Measurements from ENCODE around the gene SOHLH1.

SOHLH1 gene

GRCh38 chr9:135716045-135716444 is 16.8 kb upstream of the SOHLH1 start:
- Mint-ChIP-seq H3K4me1 (no peaks in the 10 kb centered on the region), H3K27ac (no peak overlapping the region), H3K9me3 (no peaks in the 10 kb centered on the region), H3K36me3 (no peaks in the 10 kb centered on the region), H3K27me3 (peaks cover 19% of the 10 kb centered on the region), H3K4me3 (no peak overlapping the region)

GRCh38 chr9:135715056-135715595 is 15.8 kb upstream of the SOHLH1 start:
- no peaks in the 10 kb centered on the region for H3K9me3 Mint-ChIP-seq
- no peaks in the 10 kb centered on the region for H3K36me3 Mint-ChIP-seq
- no peak overlapping the region for H3K4me3 Mint-ChIP-seq
- no peaks in the 10 kb centered on the region for H3K4me1 Mint-ChIP-seq
- H3K27ac Mint-ChIP-seq = no peak overlapping the region
- H3K27me3 Mint-ChIP-seq = peaks cover 19% of the 10 kb centered on the region

- Mint-ChIP-seq H3K9me3 (no peaks in the 10 kb centered on the region), H3K36me3 (no peaks in the 10 kb centered on the region), H3K27me3 (peaks cover 19% of the 10 kb centered on the region), H3K4me3 (no peak overlapping the region), H3K4me1 (no peaks in the 10 kb centered on the region), H3K27ac (no peak overlapping the region)
Measured at GRCh38 chr9:135714242-135715055, 15.2 kb upstream of the SOHLH1 start.

- H3K9me3 Mint-ChIP-seq = no peaks in the 10 kb centered on the region
- H3K4me1 Mint-ChIP-seq = no peaks in the 10 kb centered on the region
- H3K27me3 Mint-ChIP-seq = peaks cover 15% of the 10 kb centered on the region
- no peaks in the 10 kb centered on the region for H3K36me3 Mint-ChIP-seq
- H3K4me3 Mint-ChIP-seq = no peak overlapping the region
- H3K27ac Mint-ChIP-seq = no peak overlapping the region
Measured at GRCh38 chr9:135712613-135713295, 13.5 kb upstream of the SOHLH1 start.

GRCh38 chr9:135711881-135712280 is 12.6 kb upstream of the SOHLH1 start:
- Mint-ChIP-seq H3K4me1 (no peaks in the 10 kb centered on the region), H3K36me3 (no peaks in the 10 kb centered on the region), H3K27me3 (peaks cover 14% of the 10 kb centered on the region), H3K9me3 (no peaks in the 10 kb centered on the region), H3K4me3 (no peak overlapping the region), H3K27ac (no peak overlapping the region)

GRCh38 chr9:135711391-135711790 is 12.1 kb upstream of the SOHLH1 start:
- H3K27ac Mint-ChIP-seq = no peak overlapping the region
- no peak overlapping the region for H3K4me3 Mint-ChIP-seq
- H3K27me3 Mint-ChIP-seq = peaks cover 12% of the 10 kb centered on the region
- H3K4me1 Mint-ChIP-seq = no peaks in the 10 kb centered on the region
- no peaks in the 10 kb centered on the region for H3K36me3 Mint-ChIP-seq
- no peaks in the 10 kb centered on the region for H3K9me3 Mint-ChIP-seq

GRCh38 chr9:135708164-135708563 is 8.9 kb upstream of the SOHLH1 start:
- Mint-ChIP-seq H3K9me3 (no peaks in the 10 kb centered on the region), H3K4me3 (no peak overlapping the region), H3K27ac (no peak overlapping the region), H3K27me3 (peaks cover 6% of the 10 kb centered on the region), H3K36me3 (no peaks in the 10 kb centered on the region), H3K4me1 (no peaks in the 10 kb centered on the region)

GRCh38 chr9:135707252-135708138 is 8.2 kb upstream of the SOHLH1 start:
- Mint-ChIP-seq H3K36me3 (no peaks in the 10 kb centered on the region), H3K27ac (no peak overlapping the region), H3K27me3 (peaks cover 6% of the 10 kb centered on the region), H3K9me3 (no peaks in the 10 kb centered on the region), H3K4me1 (no peaks in the 10 kb centered on the region), H3K4me3 (no peak overlapping the region)

- H3K27me3 Mint-ChIP-seq = peaks cover 5% of the 10 kb centered on the region
- no peak overlapping the region for H3K27ac Mint-ChIP-seq
- H3K4me3 Mint-ChIP-seq = no peak overlapping the region
- no peaks in the 10 kb centered on the region for H3K4me1 Mint-ChIP-seq
- no peaks in the 10 kb centered on the region for H3K36me3 Mint-ChIP-seq
- no peaks in the 10 kb centered on the region for H3K9me3 Mint-ChIP-seq
Measured at GRCh38 chr9:135706288-135706687, 7.0 kb upstream of the SOHLH1 start.

- Mint-ChIP-seq H3K27ac (no peak overlapping the region), H3K27me3 (peaks cover 5% of the 10 kb centered on the region), H3K9me3 (no peaks in the 10 kb centered on the region), H3K36me3 (no peaks in the 10 kb centered on the region), H3K4me1 (no peaks in the 10 kb centered on the region), H3K4me3 (no peak overlapping the region)
Measured at GRCh38 chr9:135705376-135705775, 6.1 kb upstream of the SOHLH1 start.

GRCh38 chr9:135704483-135704882 is 5.2 kb upstream of the SOHLH1 start:
- Mint-ChIP-seq H3K27ac (no peak overlapping the region), H3K27me3 (peaks cover 5% of the 10 kb centered on the region), H3K36me3 (no peaks in the 10 kb centered on the region), H3K4me3 (no peak overlapping the region), H3K4me1 (no peaks in the 10 kb centered on the region), H3K9me3 (no peaks in the 10 kb centered on the region)

GRCh38 chr9:135703726-135704125 is 4.4 kb upstream of the SOHLH1 start:
- Mint-ChIP-seq H3K27me3 (peaks cover 5% of the 10 kb centered on the region), H3K4me3 (no peak overlapping the region), H3K27ac (no peak overlapping the region), H3K9me3 (no peaks in the 10 kb centered on the region), H3K36me3 (no peaks in the 10 kb centered on the region), H3K4me1 (no peaks in the 10 kb centered on the region)

GRCh38 chr9:135701959-135702721 is 2.9 kb upstream of the SOHLH1 start, which contains the start of gene KCNT1:
Gene KCNT1 (plus strand): TSS chr9:135702185. CDS start chr9:135702259, 74 bp downstream.
- H3K4me1 Mint-ChIP-seq = no peaks in the 10 kb centered on the region
- peaks cover 5% of the 10 kb centered on the region for H3K27me3 Mint-ChIP-seq
- H3K27ac Mint-ChIP-seq = no peak within 1 kb of the TSS
- H3K36me3 Mint-ChIP-seq = no peaks in the 10 kb centered on the region
- no peak within 1 kb of the TSS for H3K4me3 Mint-ChIP-seq
- H3K9me3 Mint-ChIP-seq = no peaks in the 10 kb centered on the region

GRCh38 chr9:135701067-135701958 is 2.0 kb upstream of the SOHLH1 start:
- Mint-ChIP-seq H3K4me1 (no peaks in the 10 kb centered on the region), H3K36me3 (no peaks in the 10 kb centered on the region), H3K27ac (no peak overlapping the region), H3K9me3 (no peaks in the 10 kb centered on the region), H3K4me3 (no peak overlapping the region), H3K27me3 (peaks cover 5% of the 10 kb centered on the region)

Data from activated naive CD4-positive, alpha-beta T cell treated with anti-CD3 and anti-CD28 coated beads, Interleukin-2, amount 50 U/mL, for 24 hours (primary cell).